ENCODE measurements around the gene ADAMTS3.
A peak's percentile ranks its signal among the peaks of the same experiment; 100 is the strongest.

Gene ADAMTS3

DNA sequence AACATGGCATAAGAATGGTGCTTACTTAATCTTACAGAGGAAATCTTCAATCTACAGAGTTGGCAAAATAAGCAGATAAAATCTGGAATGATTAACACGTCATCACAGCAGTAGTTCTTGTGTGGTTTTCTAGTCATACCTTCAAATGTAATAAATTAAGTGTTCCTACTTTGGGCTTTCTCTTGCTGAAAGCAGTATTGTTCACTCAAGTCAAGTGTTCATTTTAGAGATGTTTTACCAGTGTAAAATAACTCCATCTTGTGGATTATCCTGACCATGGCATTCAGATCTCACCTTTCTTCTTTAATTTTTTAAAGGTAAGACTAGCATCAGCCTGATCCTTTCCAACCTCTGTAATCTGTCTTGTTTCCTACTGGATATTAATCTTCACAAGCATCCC lies 72.9 kb downstream of the ADAMTS3 start:
- TF ChIP-seq RAD21 (IDR thresholded peaks at IDR 0.05; ENCODE audit: low read depth), result peak; percentile 25; the same call in 1 of the 2 replicates
- TF ChIP-seq, protein P1, sequence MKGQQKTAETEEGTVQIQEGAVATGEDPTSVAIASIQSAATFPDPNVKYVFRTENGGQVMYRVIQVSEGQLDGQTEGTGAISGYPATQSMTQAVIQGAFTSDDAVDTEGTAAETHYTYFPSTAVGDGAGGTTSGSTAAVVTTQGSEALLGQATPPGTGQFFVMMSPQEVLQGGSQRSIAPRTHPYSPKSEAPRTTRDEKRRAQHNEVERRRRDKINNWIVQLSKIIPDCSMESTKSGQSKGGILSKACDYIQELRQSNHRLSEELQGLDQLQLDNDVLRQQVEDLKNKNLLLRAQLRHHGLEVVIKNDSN (IDR thresholded peaks at IDR 0.05), result no peak

DNA sequence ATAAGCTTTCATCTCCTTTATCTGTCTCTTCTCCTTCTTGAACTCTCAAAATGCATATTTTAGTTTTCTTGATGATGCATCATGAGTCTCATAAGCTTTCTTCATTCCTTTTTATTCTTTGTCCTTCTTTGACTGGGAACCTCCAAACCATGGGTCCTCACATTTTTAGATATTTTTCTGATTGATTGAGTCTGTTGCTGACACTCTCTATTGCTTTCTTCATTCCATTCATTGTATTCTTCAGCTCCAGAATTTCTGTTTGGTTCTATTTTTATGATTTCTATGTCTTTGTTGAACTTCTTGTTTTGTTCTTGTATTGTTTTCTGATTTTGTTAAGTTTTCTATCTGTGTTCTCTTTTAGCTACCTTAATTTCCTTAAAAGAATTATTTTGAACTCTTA lies 74.9 kb downstream of the ADAMTS3 start:
- TF ChIP-seq, protein P1 (IDR thresholded peaks at IDR 0.05), result no peak
- TF ChIP-seq EGR1 (IDR thresholded peaks at IDR 0.05), result no peak
- no peak for TF ChIP-seq CREB1 (IDR thresholded peaks at IDR 0.05; ENCODE audit: low read depth)
- no peak for TF ChIP-seq TEAD4 (IDR thresholded peaks at IDR 0.05)
- no peak for TF ChIP-seq FOXM1 (IDR thresholded peaks at IDR 0.05; ENCODE audit: borderline replicate concordance, low read depth)
- TF ChIP-seq NFIC (IDR thresholded peaks at IDR 0.05), result no peak
- TF ChIP-seq YY1 (IDR thresholded peaks at IDR 0.05; ENCODE audit: low read depth), result no peak
- TF ChIP-seq, protein P2, sequence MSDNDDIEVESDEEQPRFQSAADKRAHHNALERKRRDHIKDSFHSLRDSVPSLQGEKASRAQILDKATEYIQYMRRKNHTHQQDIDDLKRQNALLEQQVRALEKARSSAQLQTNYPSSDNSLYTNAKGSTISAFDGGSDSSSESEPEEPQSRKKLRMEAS (IDR thresholded peaks at IDR 0.05), result no peak
- TF ChIP-seq RAD21 (IDR thresholded peaks at IDR 0.05; ENCODE audit: low read depth), result no peak
- no peak for TF ChIP-seq TCF12 (IDR thresholded peaks at IDR 0.05; ENCODE audit: low read depth)
- no peak for TF ChIP-seq CEBPB (IDR thresholded peaks at IDR 0.05)

DNA sequence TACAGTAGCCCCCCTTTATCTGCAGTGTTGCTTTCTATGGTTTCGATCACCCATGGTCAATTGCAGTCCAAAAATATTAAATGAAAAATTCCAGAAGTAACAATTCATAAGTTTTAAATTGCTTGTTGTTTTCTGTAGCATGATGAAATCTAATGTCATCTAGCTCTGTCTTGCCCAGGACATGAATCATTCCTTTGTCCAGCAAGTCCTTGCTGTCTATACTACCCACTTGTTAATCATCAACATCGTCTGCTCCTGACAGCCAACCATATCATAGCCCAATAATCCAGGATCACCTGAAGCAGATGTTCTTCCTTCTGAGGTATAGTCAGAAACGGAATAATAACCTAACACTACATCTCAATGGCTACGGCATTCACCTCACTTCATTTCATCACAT lies 79.8 kb downstream of the ADAMTS3 start:
- no peak for TF ChIP-seq NFIC (IDR thresholded peaks at IDR 0.05)
- TF ChIP-seq, protein P3, sequence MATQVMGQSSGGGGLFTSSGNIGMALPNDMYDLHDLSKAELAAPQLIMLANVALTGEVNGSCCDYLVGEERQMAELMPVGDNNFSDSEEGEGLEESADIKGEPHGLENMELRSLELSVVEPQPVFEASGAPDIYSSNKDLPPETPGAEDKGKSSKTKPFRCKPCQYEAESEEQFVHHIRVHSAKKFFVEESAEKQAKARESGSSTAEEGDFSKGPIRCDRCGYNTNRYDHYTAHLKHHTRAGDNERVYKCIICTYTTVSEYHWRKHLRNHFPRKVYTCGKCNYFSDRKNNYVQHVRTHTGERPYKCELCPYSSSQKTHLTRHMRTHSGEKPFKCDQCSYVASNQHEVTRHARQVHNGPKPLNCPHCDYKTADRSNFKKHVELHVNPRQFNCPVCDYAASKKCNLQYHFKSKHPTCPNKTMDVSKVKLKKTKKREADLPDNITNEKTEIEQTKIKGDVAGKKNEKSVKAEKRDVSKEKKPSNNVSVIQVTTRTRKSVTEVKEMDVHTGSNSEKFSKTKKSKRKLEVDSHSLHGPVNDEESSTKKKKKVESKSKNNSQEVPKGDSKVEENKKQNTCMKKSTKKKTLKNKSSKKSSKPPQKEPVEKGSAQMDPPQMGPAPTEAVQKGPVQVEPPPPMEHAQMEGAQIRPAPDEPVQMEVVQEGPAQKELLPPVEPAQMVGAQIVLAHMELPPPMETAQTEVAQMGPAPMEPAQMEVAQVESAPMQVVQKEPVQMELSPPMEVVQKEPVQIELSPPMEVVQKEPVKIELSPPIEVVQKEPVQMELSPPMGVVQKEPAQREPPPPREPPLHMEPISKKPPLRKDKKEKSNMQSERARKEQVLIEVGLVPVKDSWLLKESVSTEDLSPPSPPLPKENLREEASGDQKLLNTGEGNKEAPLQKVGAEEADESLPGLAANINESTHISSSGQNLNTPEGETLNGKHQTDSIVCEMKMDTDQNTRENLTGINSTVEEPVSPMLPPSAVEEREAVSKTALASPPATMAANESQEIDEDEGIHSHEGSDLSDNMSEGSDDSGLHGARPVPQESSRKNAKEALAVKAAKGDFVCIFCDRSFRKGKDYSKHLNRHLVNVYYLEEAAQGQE (IDR thresholded peaks at IDR 0.05; ENCODE audit: low read depth), result no peak
- TF ChIP-seq EP300 (IDR thresholded peaks at IDR 0.05; ENCODE audit: borderline replicate concordance), result no peak
- TF ChIP-seq, protein P2 (IDR thresholded peaks at IDR 0.05), result no peak
- no peak for TF ChIP-seq FOXM1 (IDR thresholded peaks at IDR 0.05; ENCODE audit: borderline replicate concordance, low read depth)
- no peak for TF ChIP-seq CEBPB (IDR thresholded peaks at IDR 0.05)
- no peak for TF ChIP-seq TCF12 (IDR thresholded peaks at IDR 0.05; ENCODE audit: low read depth)
- no peak for TF ChIP-seq ZBTB7A (IDR thresholded peaks at IDR 0.05; ENCODE audit: low read depth)
- no peak for TF ChIP-seq CREB1 (IDR thresholded peaks at IDR 0.05; ENCODE audit: low read depth)
- no peak for TF ChIP-seq TAF1 (IDR thresholded peaks at IDR 0.05; ENCODE audit: low read depth)

DNA sequence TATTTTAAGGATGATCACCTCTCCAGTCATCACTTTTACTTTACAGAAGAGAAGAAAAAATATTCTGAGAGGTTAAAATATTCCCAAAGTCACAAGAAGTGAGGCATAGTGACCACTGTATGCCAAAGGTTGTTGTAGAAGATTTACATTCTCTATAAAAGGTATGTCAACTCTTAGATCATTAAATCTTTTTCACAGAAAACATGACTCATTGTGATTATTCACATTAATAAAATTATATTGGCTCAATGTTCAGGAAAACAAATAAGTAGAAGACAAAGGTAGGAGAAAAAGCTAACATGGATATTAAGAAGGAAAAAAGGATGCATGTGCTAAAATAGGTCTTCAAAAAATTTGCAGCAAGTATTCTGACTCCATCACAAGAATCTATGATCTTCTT lies 82.0 kb downstream of the ADAMTS3 start:
- TF ChIP-seq YY1 (IDR thresholded peaks at IDR 0.05; ENCODE audit: low read depth) (no peak), TCF12 (IDR thresholded peaks at IDR 0.05; ENCODE audit: low read depth) (no peak), TEAD4 (IDR thresholded peaks at IDR 0.05) (no peak), EP300 (IDR thresholded peaks at IDR 0.05; ENCODE audit: borderline replicate concordance) (no peak)

DNA sequence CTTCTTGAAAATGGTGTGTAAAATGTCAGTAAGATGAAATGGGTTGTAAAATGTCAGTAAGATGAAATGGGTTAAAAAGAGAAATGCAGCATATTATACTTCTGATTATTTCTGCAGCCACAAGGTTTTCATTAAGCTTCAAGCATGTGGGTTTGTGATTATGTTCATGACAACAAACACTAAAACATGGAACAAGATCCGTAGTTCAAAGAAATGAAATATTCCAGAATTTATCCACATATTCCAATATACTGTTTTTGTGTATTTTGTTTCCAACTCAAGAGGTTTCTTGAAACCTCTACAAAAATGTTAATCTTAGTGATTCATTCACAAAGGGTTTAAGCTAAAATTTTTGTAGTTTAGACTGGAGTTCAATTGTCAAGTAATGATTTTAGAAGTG lies 84.0 kb downstream of the ADAMTS3 start:
- TF ChIP-seq EGR1 (IDR thresholded peaks at IDR 0.05), result no peak
- TF ChIP-seq, protein P1 (IDR thresholded peaks at IDR 0.05), result no peak
- TF ChIP-seq CEBPB (IDR thresholded peaks at IDR 0.05), result no peak
- TF ChIP-seq, protein P2 (IDR thresholded peaks at IDR 0.05), result no peak
- TF ChIP-seq YY1 (IDR thresholded peaks at IDR 0.05; ENCODE audit: low read depth), result no peak
- TF ChIP-seq ZBTB7A (IDR thresholded peaks at IDR 0.05; ENCODE audit: low read depth), result no peak
- no peak for TF ChIP-seq TEAD4 (IDR thresholded peaks at IDR 0.05)
- no peak for TF ChIP-seq TCF12 (IDR thresholded peaks at IDR 0.05; ENCODE audit: low read depth)
- TF ChIP-seq FOXM1 (IDR thresholded peaks at IDR 0.05; ENCODE audit: borderline replicate concordance, low read depth), result no peak
- TF ChIP-seq TAF1 (IDR thresholded peaks at IDR 0.05; ENCODE audit: low read depth), result no peak
- no peak for TF ChIP-seq RAD21 (IDR thresholded peaks at IDR 0.05; ENCODE audit: low read depth)
- TF ChIP-seq, protein P3 (IDR thresholded peaks at IDR 0.05; ENCODE audit: low read depth), result no peak
- TF ChIP-seq NFIC (IDR thresholded peaks at IDR 0.05), result no peak
- no peak for TF ChIP-seq CREB1 (IDR thresholded peaks at IDR 0.05; ENCODE audit: low read depth)
- no peak for TF ChIP-seq EP300 (IDR thresholded peaks at IDR 0.05; ENCODE audit: borderline replicate concordance)

DNA sequence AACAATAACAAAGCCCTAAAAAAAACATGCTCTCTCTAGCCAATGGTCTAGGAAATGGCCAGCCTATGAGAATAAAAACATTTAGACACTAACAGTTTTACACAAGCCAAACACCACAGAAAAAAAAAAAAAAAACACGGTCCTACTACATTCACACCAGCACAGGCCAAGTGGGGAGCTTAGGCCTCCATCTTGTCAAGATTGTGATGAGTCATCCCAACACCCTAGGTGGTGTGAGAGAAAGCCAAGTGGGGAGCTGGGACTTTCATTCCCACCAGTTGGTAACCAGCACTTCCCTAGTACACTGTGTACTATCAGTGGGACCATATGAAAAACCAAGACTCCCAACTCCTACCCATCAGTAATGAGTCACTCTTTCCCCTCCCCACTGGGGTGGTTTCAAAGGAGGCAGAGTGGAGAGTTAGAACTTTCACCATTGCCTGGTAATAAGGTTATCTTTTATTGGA lies 95.6 kb downstream of the ADAMTS3 start:
- no peak for TF ChIP-seq CREB1 (IDR thresholded peaks at IDR 0.05; ENCODE audit: low read depth)
- TF ChIP-seq, protein P2 (IDR thresholded peaks at IDR 0.05), result no peak
- no peak for TF ChIP-seq NFIC (IDR thresholded peaks at IDR 0.05)
- no peak for TF ChIP-seq RAD21 (IDR thresholded peaks at IDR 0.05; ENCODE audit: low read depth)
- no peak for TF ChIP-seq TEAD4 (IDR thresholded peaks at IDR 0.05)
- TF ChIP-seq, protein P1 (IDR thresholded peaks at IDR 0.05), result no peak
- TF ChIP-seq CEBPB (IDR thresholded peaks at IDR 0.05), result no peak
- no peak for TF ChIP-seq YY1 (IDR thresholded peaks at IDR 0.05; ENCODE audit: low read depth)
- TF ChIP-seq EP300 (IDR thresholded peaks at IDR 0.05; ENCODE audit: borderline replicate concordance), result no peak
- TF ChIP-seq EGR1 (IDR thresholded peaks at IDR 0.05), result no peak
